HUES6 (cell line): ENCODE results near the gene TP63.

Experiments used
- H3K27ac ChIP-seq: 2 replicates; pipeline ENCODE4 v1.7.0; 2013; ENCODE audit warnings: low read depth, mild to moderate bottlenecking, low read length, inconsistent platforms
- H3K27me3 ChIP-seq: 2 replicates; pipeline ENCODE4 v1.6.1; 2013; ENCODE audit warnings: low read length; ENCODE audit not compliant: control insufficient read depth, insufficient read depth
- H3K36me3 ChIP-seq: 2 replicates; pipeline ENCODE4 v1.6.1; 2013; ENCODE audit warnings: low read length; ENCODE audit not compliant: control insufficient read depth, insufficient read depth
- H3K4me1 ChIP-seq: 2 replicates; pipeline ENCODE4 v1.6.1; 2013; ENCODE audit warnings: low read length; ENCODE audit not compliant: control insufficient read depth, insufficient read depth
- H3K4me3 ChIP-seq: 2 replicates; pipeline ENCODE4 v1.5.1; 2013; ENCODE audit warnings: low read depth, low read length
- H3K9ac ChIP-seq: one replicate; pipeline ENCODE4 v1.6.1; 2013; ENCODE audit warnings: mild to moderate bottlenecking, low read length
- H3K9me3 ChIP-seq: 2 replicates; pipeline ENCODE4 v1.6.1; 2013; ENCODE audit warnings: low read depth, low read length; ENCODE audit not compliant: control insufficient read depth, insufficient read depth

TP63 gene

DNA sequence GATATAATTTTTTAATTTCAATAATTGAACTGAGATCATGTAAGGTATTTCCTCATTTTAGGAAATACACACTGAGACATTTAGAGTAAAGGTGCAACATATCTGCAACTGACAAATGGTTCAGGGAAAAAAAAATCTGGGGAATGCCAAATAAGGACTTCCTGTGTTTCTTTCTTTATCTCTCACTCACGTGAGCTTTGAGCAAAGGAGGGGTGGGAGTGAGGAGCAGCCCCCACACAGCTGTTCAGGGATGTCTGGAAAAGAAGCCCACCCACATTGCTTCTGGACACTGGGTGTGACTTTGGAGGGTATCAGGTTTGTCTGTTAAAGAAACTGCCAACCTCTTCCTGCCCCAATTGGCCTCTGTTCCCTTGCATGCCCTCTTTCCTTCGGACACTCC, 5.6 kb upstream of the TP63 start:
- H3K36me3 ChIP-seq: no peaks in the 10 kb centered on the region
- no peaks in the 10 kb centered on the region for H3K9me3 ChIP-seq
- H3K27me3 ChIP-seq: no peaks in the 10 kb centered on the region
- H3K9ac ChIP-seq: no peak overlapping the region
- H3K4me1 ChIP-seq: no peaks in the 10 kb centered on the region
- no peak overlapping the region for H3K4me3 ChIP-seq
- H3K27ac ChIP-seq: no peak overlapping the region

DNA sequence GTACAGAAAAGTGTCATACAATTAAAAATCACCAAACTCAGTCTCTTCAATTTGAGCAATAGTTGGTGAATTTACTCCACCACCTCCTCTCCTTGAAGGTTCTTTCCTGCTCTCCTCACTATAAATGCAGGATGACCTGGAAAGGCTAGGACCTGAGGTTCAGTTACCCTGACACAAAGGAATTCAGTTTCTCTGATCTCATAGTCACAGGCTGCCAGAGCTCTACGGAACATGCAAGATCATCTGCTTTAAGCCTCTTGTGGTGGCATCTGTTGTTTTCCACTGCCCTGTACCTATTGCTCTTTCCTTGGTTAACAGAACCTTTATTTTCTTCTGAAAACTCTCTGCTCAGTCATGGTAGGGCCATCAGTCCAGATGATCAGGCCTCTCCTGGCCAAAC, 4.9 kb upstream of the TP63 start:
- Histone ChIP-seq H3K36me3 (no peaks in the 10 kb centered on the region), H3K4me1 (no peaks in the 10 kb centered on the region), H3K27me3 (no peaks in the 10 kb centered on the region), H3K4me3 (no peak overlapping the region), H3K27ac (no peak overlapping the region), H3K9me3 (no peaks in the 10 kb centered on the region), H3K9ac (no peak overlapping the region)

DNA sequence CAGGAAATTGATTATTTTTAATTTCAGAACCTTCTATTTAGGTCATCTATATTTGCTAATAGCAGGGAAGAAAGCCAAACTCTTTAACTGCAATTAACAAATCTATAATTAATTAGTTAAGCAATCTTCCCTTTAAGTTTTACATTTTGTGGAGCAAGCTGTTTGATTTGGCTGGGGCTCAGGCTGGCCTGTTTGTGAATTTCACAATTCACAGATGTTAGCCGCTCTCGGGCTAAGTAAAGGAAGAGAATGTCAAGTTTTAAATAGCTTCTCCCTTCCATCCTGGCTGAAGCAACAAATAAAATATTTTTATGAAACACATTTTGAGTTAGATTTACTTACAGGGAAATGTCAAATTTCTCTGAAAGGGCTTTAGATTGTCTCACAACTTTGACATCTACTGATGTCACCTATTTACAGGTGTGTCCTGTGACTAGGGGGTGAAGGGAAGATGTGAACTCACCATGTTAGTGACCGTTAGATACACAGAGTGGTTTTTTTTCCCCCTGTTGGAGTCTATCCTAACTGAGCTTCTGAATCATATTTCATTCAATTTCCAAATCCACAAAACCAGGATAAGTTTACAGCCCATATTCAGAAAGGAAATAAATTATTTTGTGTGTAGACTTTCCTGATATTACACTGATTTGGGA, 1.3 kb upstream of the TP63 start:
- Histone ChIP-seq H3K27ac (no peak overlapping the region), H3K36me3 (no peaks in the 10 kb centered on the region), H3K4me3 (no peak overlapping the region), H3K9ac (no peak overlapping the region), H3K27me3 (no peaks in the 10 kb centered on the region), H3K4me1 (peaks cover under 1% of the 10 kb centered on the region; the same call in 1 of the 2 replicates), H3K9me3 (no peaks in the 10 kb centered on the region)

DNA sequence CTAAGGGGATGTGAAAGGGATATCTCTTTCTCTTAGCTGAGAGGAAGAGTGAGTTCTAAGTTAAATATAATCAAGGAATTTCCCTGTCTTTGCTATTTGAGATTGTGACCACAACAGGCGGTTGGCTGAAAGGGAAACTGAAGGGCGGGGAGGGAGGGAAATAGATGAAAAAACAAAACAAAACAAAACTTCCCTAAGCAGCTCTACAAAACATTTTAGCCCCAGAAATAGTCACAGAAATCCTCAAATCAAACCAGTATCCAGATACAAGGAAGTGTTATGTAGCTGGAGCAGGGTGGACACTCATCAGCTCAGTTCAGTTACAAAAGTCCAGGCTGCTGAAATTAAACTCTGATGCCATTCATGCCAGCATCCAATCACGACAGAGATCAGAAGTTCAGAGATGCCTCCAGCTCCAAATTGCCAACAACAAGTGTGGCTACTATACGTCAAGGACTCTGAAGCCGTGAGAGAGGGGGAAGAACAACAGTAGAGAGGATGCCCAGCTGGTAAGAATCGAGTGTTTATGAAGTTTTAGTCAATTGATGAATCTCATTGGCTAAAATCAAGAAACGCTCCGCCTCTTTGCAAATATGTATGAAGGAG, 319 bp upstream of the TP63 start:
- no peaks in the 10 kb centered on the region for H3K27me3 ChIP-seq
- peaks cover 7% of the 10 kb centered on the region for H3K4me1 ChIP-seq
- H3K36me3 ChIP-seq: no peaks in the 10 kb centered on the region
- H3K27ac ChIP-seq: no peak overlapping the region
- no peaks in the 10 kb centered on the region for H3K9me3 ChIP-seq
- H3K4me3 ChIP-seq: no peak overlapping the region
- no peak overlapping the region for H3K9ac ChIP-seq

DNA sequence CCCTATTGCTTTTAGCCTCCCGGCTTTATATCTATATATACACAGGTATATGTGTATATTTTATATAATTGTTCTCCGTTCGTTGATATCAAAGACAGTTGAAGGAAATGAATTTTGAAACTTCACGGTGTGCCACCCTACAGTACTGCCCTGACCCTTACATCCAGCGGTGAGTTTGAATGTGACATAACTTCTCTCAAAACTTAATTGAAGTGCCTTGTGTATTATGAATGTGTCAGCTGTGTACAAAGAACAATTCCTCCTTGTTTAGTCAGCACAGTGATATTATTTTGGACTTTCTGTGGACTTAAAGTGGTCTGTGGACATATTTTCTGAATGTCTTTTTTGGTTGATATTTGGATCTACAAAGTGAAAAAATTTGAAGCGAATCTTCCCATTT, 220 bp downstream of the TP63 start:
- H3K9me3 ChIP-seq: no peaks in the 10 kb centered on the region
- H3K4me3 ChIP-seq: no peak overlapping the region
- H3K4me1 ChIP-seq: peaks cover 7% of the 10 kb centered on the region
- no peaks in the 10 kb centered on the region for H3K36me3 ChIP-seq
- no peaks in the 10 kb centered on the region for H3K27me3 ChIP-seq
- no peak overlapping the region for H3K9ac ChIP-seq
- H3K27ac ChIP-seq: no peak overlapping the region

DNA sequence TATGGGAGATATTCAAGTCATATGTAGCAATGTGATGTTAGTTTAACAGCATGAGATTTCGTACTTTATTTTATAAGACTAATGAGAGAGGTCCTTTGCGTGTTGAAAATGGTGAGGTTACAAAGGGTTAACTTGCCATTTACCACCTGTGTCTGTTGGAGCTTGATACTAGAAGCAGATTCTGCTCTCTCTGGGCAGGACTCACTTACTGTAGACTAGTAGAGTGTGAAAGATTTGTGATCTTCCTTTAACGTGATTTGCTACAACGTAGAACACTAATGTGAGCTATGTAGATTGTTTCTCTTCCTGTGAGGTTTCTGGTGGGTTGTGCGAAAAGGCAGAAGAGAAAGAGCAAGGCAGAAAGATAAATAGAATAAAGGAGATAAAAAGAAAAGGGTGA, 1.1 kb downstream of the TP63 start:
- no peaks in the 10 kb centered on the region for H3K27me3 ChIP-seq

DNA sequence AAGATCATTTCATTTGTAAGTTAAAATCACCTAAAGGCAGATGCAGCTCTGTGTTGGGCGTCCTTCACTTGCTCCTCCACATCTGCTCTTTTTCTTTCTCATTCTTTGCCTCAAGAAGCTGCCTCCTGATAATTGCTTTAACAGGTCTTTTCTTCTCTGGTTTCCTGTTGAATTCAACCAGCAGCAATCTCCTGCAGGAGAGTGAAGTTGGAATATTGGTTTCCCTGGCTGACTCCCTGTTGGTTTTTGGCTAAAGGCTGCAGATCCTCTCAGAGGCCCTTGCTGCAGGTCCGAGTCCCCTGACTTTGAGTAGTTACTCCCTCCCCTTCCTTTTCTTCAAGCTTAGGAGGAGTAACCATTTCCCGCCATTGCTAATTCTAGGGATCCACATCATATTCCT, 4.2 kb downstream of the TP63 start:
- H3K27me3 ChIP-seq: no peaks in the 10 kb centered on the region
- peaks cover 7% of the 10 kb centered on the region for H3K4me1 ChIP-seq
- no peaks in the 10 kb centered on the region for H3K9me3 ChIP-seq
- no peak overlapping the region for H3K4me3 ChIP-seq
- no peak overlapping the region for H3K9ac ChIP-seq
- H3K36me3 ChIP-seq: no peaks in the 10 kb centered on the region
- H3K27ac ChIP-seq: 0 out of 2 replicates have a peak overlapping the region, but pooled peaks have one; percentile 4

More for the DNA sequence above, 1.1 kb downstream of the TP63 start:
- Histone ChIP-seq H3K9ac (no peak overlapping the region), H3K4me3 (no peak overlapping the region), H3K27ac (no peak overlapping the region), H3K36me3 (no peaks in the 10 kb centered on the region), H3K9me3 (no peaks in the 10 kb centered on the region), H3K4me1 (peaks cover 7% of the 10 kb centered on the region)

DNA sequence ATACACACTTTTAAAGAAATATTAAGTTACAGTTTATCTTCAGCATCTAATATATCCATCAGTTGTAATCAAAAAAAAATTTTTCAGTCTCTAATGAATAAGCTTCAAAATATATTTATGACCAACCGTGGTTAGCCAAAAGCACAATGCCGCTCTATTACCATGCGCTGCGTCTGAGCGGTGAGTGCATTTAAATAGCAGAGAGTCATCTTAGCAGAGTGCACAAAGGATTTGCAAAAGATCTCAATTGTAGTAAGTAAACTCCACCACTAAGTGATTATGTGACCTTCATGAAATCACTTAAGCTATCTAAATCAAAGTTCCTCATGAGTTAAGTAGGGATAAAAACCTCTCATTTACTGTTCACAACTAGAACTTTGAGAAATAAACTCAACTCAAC, 4.9 kb downstream of the TP63 start:
- Histone ChIP-seq H3K4me1 (peaks cover 7% of the 10 kb centered on the region), H3K36me3 (no peaks in the 10 kb centered on the region), H3K27ac (no peak overlapping the region), H3K9me3 (no peaks in the 10 kb centered on the region), H3K9ac (no peak overlapping the region), H3K4me3 (no peak overlapping the region), H3K27me3 (no peaks in the 10 kb centered on the region)

DNA sequence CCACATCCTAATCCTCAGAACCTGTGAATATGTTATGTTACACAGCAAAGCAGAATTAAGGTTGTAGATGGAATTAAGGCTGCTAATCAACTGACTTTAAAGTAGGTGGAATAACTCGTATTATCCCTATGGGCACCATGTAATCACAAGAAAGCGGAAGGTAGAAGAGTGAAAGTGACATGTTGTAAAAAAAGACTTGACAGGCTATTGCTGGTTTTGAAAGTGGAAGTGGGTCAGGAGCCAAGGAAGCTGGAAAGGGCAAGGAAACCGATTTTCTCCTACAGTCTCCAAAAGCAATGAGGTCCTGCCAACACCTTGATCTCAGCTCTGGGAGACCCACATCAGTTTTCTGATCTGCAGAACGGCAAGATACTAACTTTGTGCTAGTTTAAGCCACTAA, 6.6 kb downstream of the TP63 start:
- H3K36me3 ChIP-seq: no peaks in the 10 kb centered on the region
- H3K4me3 ChIP-seq: no peak overlapping the region
- no peaks in the 10 kb centered on the region for H3K27me3 ChIP-seq
- no peak overlapping the region for H3K9ac ChIP-seq
- H3K4me1 ChIP-seq: peaks cover 7% of the 10 kb centered on the region
- H3K27ac ChIP-seq: no peak overlapping the region
- H3K9me3 ChIP-seq: no peaks in the 10 kb centered on the region

DNA sequence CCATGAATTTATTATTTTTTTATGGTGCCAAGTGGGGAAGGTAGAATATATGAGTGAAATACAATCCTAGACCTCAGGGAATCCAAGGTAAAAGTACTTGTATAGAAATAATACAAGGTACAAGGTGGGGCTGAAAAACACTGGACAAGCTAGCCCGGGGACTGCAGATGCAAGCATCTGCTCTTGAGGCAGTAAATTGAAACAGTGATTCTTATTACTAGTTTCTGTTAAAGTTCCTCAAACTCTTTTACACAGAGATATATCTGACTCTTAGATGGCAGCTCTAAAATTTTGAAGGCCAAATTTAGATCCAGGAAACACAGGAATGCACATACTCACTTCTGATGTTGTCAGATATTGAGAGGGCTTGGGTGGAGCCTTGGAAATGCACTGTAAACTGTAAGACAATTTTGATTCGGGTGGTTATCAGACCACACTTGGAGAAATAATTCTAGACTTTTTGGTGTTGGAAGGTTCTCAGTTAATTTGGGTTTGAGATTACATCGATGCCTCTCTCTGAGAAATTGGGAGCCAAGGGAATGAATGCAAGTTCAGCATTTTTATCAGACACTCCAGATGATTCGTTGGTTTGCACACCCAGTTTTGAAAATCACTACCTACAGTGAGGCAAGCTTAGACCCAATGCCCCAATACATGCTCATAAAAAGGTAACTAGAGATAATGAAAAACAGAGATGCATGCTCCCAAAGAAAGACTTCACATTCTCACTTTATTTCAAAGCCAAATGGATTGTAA, 7.3 kb downstream of the TP63 start:
- Histone ChIP-seq H3K27me3 (no peaks in the 10 kb centered on the region), H3K36me3 (no peaks in the 10 kb centered on the region), H3K4me1 (peaks cover 7% of the 10 kb centered on the region), H3K9ac (no peak overlapping the region), H3K4me3 (no peak overlapping the region), H3K9me3 (no peaks in the 10 kb centered on the region), H3K27ac (no peak overlapping the region)

DNA sequence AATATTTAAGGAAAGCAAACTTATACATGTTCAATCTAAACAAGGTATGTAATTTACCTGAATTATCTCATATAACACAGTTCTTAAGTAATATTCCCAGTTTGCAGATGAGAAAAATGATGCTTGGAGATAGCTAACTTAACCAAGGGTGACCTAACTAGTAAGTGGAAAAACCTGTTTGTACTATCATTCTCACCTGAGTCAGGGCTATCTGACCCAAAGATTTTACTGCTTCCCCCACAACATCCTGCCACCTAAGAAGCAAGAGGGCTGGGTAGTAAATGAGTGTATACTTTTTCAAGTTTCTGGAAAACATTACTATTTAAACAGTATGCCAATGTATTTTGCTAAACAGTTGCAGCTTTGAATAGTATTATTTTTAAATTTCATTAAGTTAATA, 10.6 kb downstream of the TP63 start:
- Histone ChIP-seq H3K4me1 (no peaks in the 10 kb centered on the region), H3K9ac (no peak overlapping the region), H3K36me3 (no peaks in the 10 kb centered on the region), H3K27ac (no peak overlapping the region), H3K9me3 (no peaks in the 10 kb centered on the region), H3K27me3 (no peaks in the 10 kb centered on the region), H3K4me3 (no peak overlapping the region)
